Endothelial cell of umbilical vein (primary cell): Measurements from ENCODE around the gene HOXC13. TPM values are rescaled to one million over a fixed set of nuclear protein-coding genes. Genes with fewer than 3 reads are reported as not detected.

ENCODE experiments used
- Bru-seq: library from RNA; stranded (reverse); fragments of 400-500 nt; gene quantifications from one replicate; lab custom pipeline; 2021; lab: Mats Ljungman, UMichigan
- BruChase-seq, 2 experiments: library from RNA; stranded (reverse); fragments of 400-500 nt; gene quantifications; one replicate each; lab custom pipeline; 2021; lab: Mats Ljungman, UMichigan
- BruUV-seq: library from RNA; stranded (reverse); fragments of 400-500 nt; replicated peaks from 2 replicates; lab custom pipeline; 2021; lab: Mats Ljungman, UMichigan
- CTCF ChIA-PET: fragments of 300-600, 350-600 bp; sonication (Branson Sonifier 250); formaldehyde crosslinking; loops from one replicate; lab custom pipeline; 2021; ENCODE audit warnings: antibody characterized with exemption, inconsistent platforms; lab: Charles Lee
- POLR2A ChIA-PET: fragments of 300-600, 350-600 bp; sonication (Branson Sonifier 250); formaldehyde crosslinking; loops from one replicate; lab custom pipeline; 2021; ENCODE audit warnings: antibody characterized with exemption, inconsistent platforms; lab: Charles Lee
- DNase-seq: peaks from one replicate; pipeline ENCODE4 v3.0.0-alpha.2; 2011; ENCODE audit warnings: low read depth, low spot score
- FAIRE-seq: peaks from 2 replicates; lab custom pipeline; 2011; peaks lifted over from hg19 to GRCh38; lab: Jason Lieb, UNC
- H2AFZ ChIP-seq: 2 replicates; pipeline ENCODE4 v1.6.0; 2012; ENCODE audit warnings: low read depth, low read length, control low read depth, inconsistent platforms
- H3K27ac ChIP-seq: 2 replicates; pipeline ENCODE4 v1.5.1; 2011; ENCODE audit warnings: low read depth, mild to moderate bottlenecking, control low read depth, low read length, moderate library complexity; ENCODE audit not compliant: insufficient read depth
- H3K27me3 ChIP-seq, 2 experiments: 2 replicates each; pipeline versions ENCODE4 v1.6.0 to v1.6.1; 2011; ENCODE audit warnings: low read length in 2 of 2, mixed read lengths in 1 of 2; ENCODE audit not compliant: control insufficient read depth in 2 of 2, insufficient read depth in 2 of 2
- H3K36me3 ChIP-seq, 2 experiments: 2 replicates in 1 of 2; 3 replicates in 1 of 2; pipeline ENCODE4 v1.5.1; 2011; ENCODE audit warnings: low read length in 2 of 2, mild to moderate bottlenecking in 1 of 2, moderate library complexity in 1 of 2; ENCODE audit not compliant: control insufficient read depth in 2 of 2, insufficient read depth in 2 of 2; ENCODE audit errors: extremely low read depth in 1 of 2
- H3K4me1 ChIP-seq: 3 replicates; pipeline ENCODE4 v1.5.1; 2011; ENCODE audit warnings: mild to moderate bottlenecking, low read length; ENCODE audit not compliant: control insufficient read depth, insufficient read depth; ENCODE audit errors: extremely low read depth
- H3K4me2 ChIP-seq: 2 replicates; pipeline ENCODE4 v1.6.1; 2011; ENCODE audit warnings: low read length, control low read depth, mixed read lengths; ENCODE audit not compliant: insufficient read depth
- H3K4me3 ChIP-seq, 3 experiments: fragments of 200-600 bp in 1 of 3; sonication (generic), shearing (Covaris generic) in 1 of 3; replicated peaks in 1 of 3; 2 replicates each; pipeline ENCODE4 v1.5.1; 2011 to 2016; ENCODE audit warnings: control low read depth in 3 of 3, low read length in 3 of 3, mild to moderate bottlenecking in 2 of 3, inconsistent platforms in 1 of 3, low read depth in 1 of 3, moderate library complexity in 1 of 3; ENCODE audit not compliant: insufficient read depth in 1 of 3
- H3K79me2 ChIP-seq: 2 replicates; pipeline ENCODE4 v1.6.0; 2012; ENCODE audit warnings: low read length, inconsistent platforms; ENCODE audit not compliant: control insufficient read depth, insufficient read depth
- H3K9ac ChIP-seq: replicated peaks from 2 replicates; pipeline ENCODE3; 2011; ENCODE audit warnings: low read length, control low read depth; ENCODE audit not compliant: insufficient read depth; ENCODE audit errors: extremely low read depth
- H3K9me1 ChIP-seq: replicated peaks from 3 replicates; pipeline ENCODE4 v1.6.0; 2011; ENCODE audit warnings: mild to moderate bottlenecking, low read length; ENCODE audit not compliant: control insufficient read depth, insufficient read depth; ENCODE audit errors: extremely low read depth
- H3K9me3 ChIP-seq: replicated peaks from 2 replicates; pipeline ENCODE4 v1.5.1; 2012; ENCODE audit warnings: low read length, inconsistent platforms; ENCODE audit not compliant: control insufficient read depth, insufficient read depth
- H4K20me1 ChIP-seq: replicated peaks from 2 replicates; pipeline ENCODE3; 2011; ENCODE audit warnings: mild to moderate bottlenecking, low read length; ENCODE audit not compliant: control insufficient read depth, insufficient read depth; ENCODE audit errors: extremely low read depth
- CTCF ChIP-seq, 2 donors: IDR thresholded peaks; 1 replicate in 1 of 2; 2 replicates in 1 of 2; pipeline ENCODE4 v1.5.1; 2011; ENCODE audit warnings: low read length in 2 of 2, mild to moderate bottlenecking in 2 of 2, moderate library complexity in 2 of 2, control low read depth in 1 of 2, inconsistent platforms in 1 of 2, low read depth in 1 of 2; ENCODE audit not compliant: insufficient read depth in 1 of 2; ENCODE audit errors: extremely low read depth in 1 of 2
- EZH2 ChIP-seq: IDR thresholded peaks from 2 replicates; pipeline ENCODE4 v1.6.1; 2012; ENCODE audit warnings: borderline replicate concordance, low read depth, mild to moderate bottlenecking, moderate library complexity, low read length, inconsistent platforms; ENCODE audit not compliant: severe bottlenecking
- FOS ChIP-seq: IDR thresholded peaks from 2 replicates; pipeline ENCODE4 v1.6.1; 2011; ENCODE audit warnings: mild to moderate bottlenecking, low read length, moderate library complexity, borderline replicate concordance; ENCODE audit not compliant: insufficient read depth
- GATA2 ChIP-seq: IDR thresholded peaks from 2 replicates; pipeline ENCODE4 v1.7.0; 2011; ENCODE audit warnings: low read depth, mild to moderate bottlenecking, moderate library complexity, mixed read lengths, low read length; ENCODE audit not compliant: insufficient read length, insufficient read depth
- JUN ChIP-seq: IDR thresholded peaks from 2 replicates; pipeline ENCODE4 v1.6.1; 2011; ENCODE audit warnings: borderline replicate concordance, low read depth; ENCODE audit not compliant: insufficient read length, insufficient read depth
- MAX ChIP-seq: IDR thresholded peaks from 2 replicates; pipeline ENCODE4 v1.6.1; 2011; ENCODE audit not compliant: insufficient read depth, insufficient read length
- MYC ChIP-seq: IDR thresholded peaks from one replicate; pipeline ENCODE4 v1.6.1; 2011; ENCODE audit warnings: mild to moderate bottlenecking, low read depth, low read length
- POLR2A ChIP-seq: IDR thresholded peaks from 2 replicates; pipeline ENCODE4 v1.6.1; 2012; ENCODE audit warnings: low read depth, mild to moderate bottlenecking, control low read depth, low read length
- POLR2AphosphoS5 ChIP-seq: IDR thresholded peaks from 2 replicates; pipeline ENCODE4 v1.6.1; 2012; ENCODE audit warnings: low read depth, mild to moderate bottlenecking, control low read depth, low read length, moderate library complexity; ENCODE audit not compliant: insufficient read depth
- dilution Hi-C: fragments of 300-500 bp; cut with MboI; formaldehyde crosslinking; loops from one replicate; pipeline ENCODE4 v1.15.0; 2019; ENCODE audit warnings: low sequenced_read_pairs; ENCODE audit not compliant: extremely low pct_ligation_motif_present
- intact Hi-C: fragments of 100-400 bp; cut with micrococcal nuclease; formaldehyde crosslinking; loops from one replicate; pipeline ENCODE4 v1.10.0; 2022
- long read RNA-seq: library from polyadenylated mRNA; stranded (forward); transcript quantifications from one replicate; pipeline ENCODE4 v2.0.0, GENCODE V29; 2021
- polyA minus RNA-seq, 3 experiments: library from RNA; depleted of rRNA, polyadenylated mRNA; stranded (reverse); fragments of >200 nt; gene quantifications; 1 replicate in 1 of 3; 2 replicates in 2 of 3; pipeline ENCODE4 v1.2.3, GENCODE V29; 2011
- polyA plus RNA-seq, 4 experiments: library from polyadenylated mRNA; depleted of rRNA in 3 of 4; stranded (reverse) in 3 of 4; unstranded in 1 of 4; fragments of >200 nt; gene quantifications; 2 replicates each; pipeline versions ENCODE4 v1.2.1 to v1.2.3, GENCODE V29; 2011 to 2012; ENCODE audit warnings: missing spikeins in 1 of 4
- total RNA-seq: library from RNA; stranded (reverse); gene quantifications from 2 replicates; pipeline ENCODE4 v1.2.3, GENCODE V29; 2021

The HOXC13 gene
- total RNA-seq (not detected in 2 replicates), polyA plus RNA-seq (not detected in 2 replicates), polyA minus RNA-seq (not detected in 2 replicates), Bru-seq, nascent RNA (not detected), BruChase-seq, experiment 1, labeled RNA remaining after a 6-hour chase (not detected), BruChase-seq, experiment 2, labeled RNA remaining after a 2-hour chase (not detected)
- polyA plus RNA-seq (2011; cell fraction: cytosol; rRNA removed), result not detected in 2 replicates
- not detected in 2 replicates for polyA plus RNA-seq (2011; cell fraction: nucleus; rRNA removed)
- not detected in 2 replicates for polyA plus RNA-seq (2012)
- 9.8 TPM for polyA minus RNA-seq (2011; cell fraction: cytosol; rRNA and poly(A)+ RNA removed)
- polyA minus RNA-seq (2011; cell fraction: nucleus; rRNA and poly(A)+ RNA removed), result not detected in 2 replicates
- long read RNA-seq, result 0 reads

- no peaks in the 10 kb centered on the region for H3K36me3 ChIP-seq
- no peak within 1 kb of the TSS for H3K27ac ChIP-seq
- POLR2A ChIA-PET, result no interaction called here
- H3K4me1 ChIP-seq, result no peaks in the 10 kb centered on the region
- H3K9ac ChIP-seq, result no peak within 1 kb of the TSS
- intact Hi-C loops (no loop called here), dilution Hi-C loops (no loop called here)
- H3K79me2 ChIP-seq, result no peaks in the 10 kb centered on the region
- H2AFZ ChIP-seq, result no peak within 1 kb of the TSS
- H3K4me3 ChIP-seq, result no peak within 1 kb of the TSS
- FAIRE-seq (no peak), DNase-seq (no peak)
- CTCF ChIA-PET, result interaction anchor here (1.1 kb wide), 1 partner anchor 11 kb away, joined by 3 read pairs; no protein-coding TSS in a partner anchor
- peaks cover 78 to 95% of the 10 kb centered on the region in 2 experiments for H3K27me3 ChIP-seq
- no TSS peak for BruUV-seq
- no peaks in the 10 kb centered on the region for H3K9me3 ChIP-seq
- TF ChIP-seq GATA2, result no peak
- peak; percentile 82 for TF ChIP-seq EZH2
- H4K20me1 ChIP-seq, result no peaks in the 10 kb centered on the region
- no peak within 1 kb of the TSS for H3K4me2 ChIP-seq
- H3K9me1 ChIP-seq, result no peaks in the 10 kb centered on the region
These were observed at the start of gene HOXC13 for GRCh38 chr12:53938326-53939140. Gene HOXC13 (plus strand): TSS chr12:53938831. CDS start chr12:53938907, 76 bp downstream.

GRCh38 chr12:53890081-53890480 is 48.5 kb upstream of the HOXC13 start:
- ChIA-PET CTCF (no interaction called here), POLR2A (no interaction called here)
- no TSS peak for BruUV-seq
- Histone ChIP-seq H3K4me2 (no peak overlapping the region), H4K20me1 (no peaks in the 10 kb centered on the region), H3K9ac (no peak overlapping the region), H3K9me3 (no peaks in the 10 kb centered on the region), H3K4me3 (no peak overlapping the region), H3K9me1 (no peaks in the 10 kb centered on the region), H3K4me1 (no peaks in the 10 kb centered on the region), H3K36me3 (no peaks in the 10 kb centered on the region), H2AFZ (no peak overlapping the region), H3K27me3 (peaks cover 0 to 5% of the 10 kb centered on the region in 2 experiments), H3K27ac (no peak overlapping the region), H3K79me2 (no peaks in the 10 kb centered on the region)
- intact Hi-C loops (no loop called here), dilution Hi-C loops (no loop called here)
- no peak for DNase-seq
- TF ChIP-seq CTCF (IDR thresholded peaks at IDR 0.05; ENCODE audit: extremely low read depth in 1 of 2, insufficient read depth in 1 of 2, low read depth in 1 of 2, low read length in 2 of 2) (no peak), FOS (no peak), MYC (no peak), EZH2 (no peak), MAX (no peak), JUN (no peak), GATA2 (no peak), POLR2A (no peak), POLR2AphosphoS5 (no peak)
- FAIRE-seq, result no peak
